Rectal smooth muscle tissue (tissue), 1 donor: ENCODE data around the gene TIMM10.
A peak's percentile ranks its signal among the peaks of the same experiment; 100 is the strongest.

ENCODE experiments used
- H3K27ac ChIP-seq: one replicate; pipeline ENCODE4 v1.7.0; 2013; ENCODE audit warnings: low read depth, low read length, inconsistent platforms
- H3K27me3 ChIP-seq: one replicate; pipeline ENCODE4 v1.7.0; 2013; ENCODE audit warnings: low read length; ENCODE audit not compliant: control insufficient read depth, insufficient read depth
- H3K36me3 ChIP-seq: one replicate; pipeline ENCODE4 v1.7.0; 2013; ENCODE audit warnings: low read length; ENCODE audit not compliant: control insufficient read depth, insufficient read depth
- H3K4me1 ChIP-seq: one replicate; pipeline ENCODE4 v1.7.0; 2013; ENCODE audit warnings: low read length; ENCODE audit not compliant: control insufficient read depth, insufficient read depth
- H3K4me3 ChIP-seq: one replicate; pipeline ENCODE4 v1.7.0; 2013; ENCODE audit warnings: low read length
- H3K9ac ChIP-seq: one replicate; pipeline ENCODE4 v1.7.0; 2013; ENCODE audit warnings: low read length

TIMM10 gene

GRCh38 chr11:57511741-57512430 is 18.7 kb downstream of the TIMM10 start:
- Histone ChIP-seq H3K4me3 (no peak overlapping the region), H3K27ac (no peak overlapping the region), H3K4me1 (peaks cover 4% of the 10 kb centered on the region), H3K36me3 (no peaks in the 10 kb centered on the region), H3K27me3 (no peaks in the 10 kb centered on the region), H3K9ac (no peak overlapping the region)

GRCh38 chr11:57508341-57509170 is 22.0 kb downstream of the TIMM10 start:
- H3K9ac ChIP-seq: no peak overlapping the region
- H3K27ac ChIP-seq: no peak overlapping the region
- no peaks in the 10 kb centered on the region for H3K36me3 ChIP-seq
- H3K4me3 ChIP-seq: no peak overlapping the region
- no peaks in the 10 kb centered on the region for H3K4me1 ChIP-seq
- H3K27me3 ChIP-seq: no peaks in the 10 kb centered on the region

- H3K27me3 ChIP-seq: no peaks in the 10 kb centered on the region
- no peaks in the 10 kb centered on the region for H3K4me1 ChIP-seq
- H3K9ac ChIP-seq: no peak overlapping the region
- H3K27ac ChIP-seq: no peak overlapping the region
- H3K36me3 ChIP-seq: no peaks in the 10 kb centered on the region
- H3K4me3 ChIP-seq: no peak overlapping the region
Observed at GRCh38 chr11:57506522-57506921, 24.0 kb downstream of the TIMM10 start.

GRCh38 chr11:57504511-57504910 is 26.0 kb downstream of the TIMM10 start:
- H3K4me1 ChIP-seq: peaks cover 5% of the 10 kb centered on the region
- no peak overlapping the region for H3K9ac ChIP-seq
- H3K27ac ChIP-seq: no peak overlapping the region

GRCh38 chr11:57502870-57503269 is 27.7 kb downstream of the TIMM10 start:
- Histone ChIP-seq H3K9ac (no peak overlapping the region), H3K4me1 (peaks cover 5% of the 10 kb centered on the region), H3K36me3 (no peaks in the 10 kb centered on the region), H3K27me3 (no peaks in the 10 kb centered on the region), H3K4me3 (no peak overlapping the region), H3K27ac (no peak overlapping the region)

More at GRCh38 chr11:57504511-57504910, 26.0 kb downstream of the TIMM10 start:
- Histone ChIP-seq H3K4me3 (no peak overlapping the region), H3K27me3 (no peaks in the 10 kb centered on the region), H3K36me3 (no peaks in the 10 kb centered on the region)

GRCh38 chr11:57502376-57502775 is 28.2 kb downstream of the TIMM10 start:
- Histone ChIP-seq H3K27ac (no peak overlapping the region), H3K27me3 (no peaks in the 10 kb centered on the region), H3K36me3 (no peaks in the 10 kb centered on the region), H3K4me1 (peaks cover 5% of the 10 kb centered on the region), H3K4me3 (no peak overlapping the region), H3K9ac (no peak overlapping the region)

GRCh38 chr11:57501953-57502352 is 28.6 kb downstream of the TIMM10 start:
- no peak overlapping the region for H3K27ac ChIP-seq

GRCh38 chr11:57500926-57501325 is 29.6 kb downstream of the TIMM10 start:
- no peaks in the 10 kb centered on the region for H3K27me3 ChIP-seq
- no peak overlapping the region for H3K4me3 ChIP-seq
- no peaks in the 10 kb centered on the region for H3K36me3 ChIP-seq
- H3K4me1 ChIP-seq: peaks cover 5% of the 10 kb centered on the region
- no peak overlapping the region for H3K9ac ChIP-seq
- H3K27ac ChIP-seq: no peak overlapping the region

More at GRCh38 chr11:57501953-57502352, 28.6 kb downstream of the TIMM10 start:
- no peak overlapping the region for H3K4me3 ChIP-seq
- no peaks in the 10 kb centered on the region for H3K27me3 ChIP-seq
- no peaks in the 10 kb centered on the region for H3K36me3 ChIP-seq
- H3K9ac ChIP-seq: no peak overlapping the region
- peaks cover 5% of the 10 kb centered on the region for H3K4me1 ChIP-seq

GRCh38 chr11:57500515-57500914 is 30.0 kb downstream of the TIMM10 start:
- Histone ChIP-seq H3K4me3 (no peak overlapping the region), H3K36me3 (no peaks in the 10 kb centered on the region), H3K27me3 (no peaks in the 10 kb centered on the region), H3K9ac (no peak overlapping the region), H3K27ac (peak overlapping the region; percentile 48), H3K4me1 (peaks cover 5% of the 10 kb centered on the region)

GRCh38 chr11:57499983-57500461 is 30.5 kb downstream of the TIMM10 start:
- H3K27me3 ChIP-seq: no peaks in the 10 kb centered on the region
- H3K9ac ChIP-seq: no peak overlapping the region
- H3K4me1 ChIP-seq: peaks cover 5% of the 10 kb centered on the region
- peak overlapping the region; percentile 48 for H3K27ac ChIP-seq
- H3K4me3 ChIP-seq: peak overlapping the region; percentile 66
- H3K36me3 ChIP-seq: no peaks in the 10 kb centered on the region

GRCh38 chr11:57499413-57499982 is 31.1 kb downstream of the TIMM10 start:
- Histone ChIP-seq H3K27me3 (no peaks in the 10 kb centered on the region), H3K4me1 (peaks cover 5% of the 10 kb centered on the region), H3K27ac (peak overlapping the region; percentile 48), H3K9ac (peak overlapping the region; percentile 17), H3K4me3 (peak overlapping the region; percentile 66), H3K36me3 (no peaks in the 10 kb centered on the region)

GRCh38 chr11:57498540-57498939 is 32.0 kb downstream of the TIMM10 start:
- Histone ChIP-seq H3K27me3 (no peaks in the 10 kb centered on the region), H3K4me3 (no peak overlapping the region), H3K36me3 (peaks cover 3% of the 10 kb centered on the region), H3K9ac (no peak overlapping the region), H3K4me1 (peaks cover 5% of the 10 kb centered on the region), H3K27ac (no peak overlapping the region)
